ENCODE results near the gene PLEKHH3. TPM values are rescaled to one million over a fixed set of nuclear protein-coding genes. Genes with fewer than 3 reads are reported as not detected.

PLEKHH3 gene
- total and polyA plus RNA-seq, 2 donors: 15.7 to 46.0 TPM

- no peak for DNase-seq (ENCODE audit: extremely low spot score)
- no peaks in the 10 kb centered on the region for H3K36me3 ChIP-seq (ENCODE audit: insufficient read depth)
- WGBS: 1% methylated on average over 34 of the region's 34 CpGs
- no peak overlapping the region for H3K27ac ChIP-seq (ENCODE audit: low read depth)
- no peaks in the 10 kb centered on the region for H3K4me1 ChIP-seq (ENCODE audit: insufficient read depth)
- H3K4me3 ChIP-seq (ENCODE audit: low read depth, low read length): peak overlapping the region; percentile 39
Measured at GRCh38 chr17:42682722-42683403, 6.1 kb upstream of the PLEKHH3 start.

DNA sequence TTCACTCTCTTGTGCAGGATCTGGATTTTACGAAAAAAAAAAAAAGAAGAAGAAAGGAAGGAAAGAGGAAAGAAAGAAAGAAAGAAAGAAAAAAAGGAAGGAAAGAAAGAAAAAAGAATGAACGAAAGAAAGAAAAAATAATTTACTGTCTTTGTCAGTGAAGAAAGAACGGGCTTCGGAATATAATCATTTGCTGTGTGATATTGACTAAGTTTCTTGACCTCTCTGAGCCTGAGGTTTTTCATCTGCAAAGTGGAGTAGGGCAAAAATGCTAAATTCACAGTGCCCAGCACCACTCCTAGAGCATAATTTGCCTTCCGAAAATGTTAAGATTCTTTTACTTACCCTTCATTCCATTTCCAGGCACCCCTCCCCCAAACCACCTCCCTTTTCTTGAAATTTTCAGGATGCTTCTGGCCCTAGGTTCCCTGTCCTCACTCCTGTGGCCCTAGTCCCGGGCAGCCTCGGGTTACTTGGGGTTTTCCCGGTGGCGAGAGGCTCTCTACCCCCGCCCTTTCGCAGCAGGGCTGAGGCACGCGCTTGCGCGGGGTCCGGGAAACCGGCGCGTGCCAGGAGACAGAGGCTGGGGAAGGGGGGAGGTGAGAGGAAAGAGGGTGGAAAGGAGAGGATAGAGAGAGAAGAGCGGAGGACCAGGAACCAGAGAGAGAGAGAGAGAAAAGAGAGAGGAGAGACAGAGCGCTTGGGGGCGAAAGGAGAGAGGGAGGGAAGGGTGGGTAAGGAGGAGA, 5.4 kb upstream of the PLEKHH3 start, which contains the start of gene CNTNAP1:
Gene CNTNAP1, plus strand, starts transcription at position 556 of the 746 bp plus-strand sequence. CDS start 299 bp downstream, outside the sequence.
- WGBS: 12% methylated on average over 22 of the region's 22 CpGs
- DNase-seq (ENCODE audit: extremely low spot score): no peak
- Histone ChIP-seq H3K4me1 (ENCODE audit: insufficient read depth) (no peaks in the 10 kb centered on the region), H3K36me3 (ENCODE audit: insufficient read depth) (no peaks in the 10 kb centered on the region), H3K27ac (ENCODE audit: low read depth) (peak within 1 kb of the TSS; percentile 53), H3K4me3 (ENCODE audit: low read depth, low read length) (peak within 1 kb of the TSS; percentile 39)

DNA sequence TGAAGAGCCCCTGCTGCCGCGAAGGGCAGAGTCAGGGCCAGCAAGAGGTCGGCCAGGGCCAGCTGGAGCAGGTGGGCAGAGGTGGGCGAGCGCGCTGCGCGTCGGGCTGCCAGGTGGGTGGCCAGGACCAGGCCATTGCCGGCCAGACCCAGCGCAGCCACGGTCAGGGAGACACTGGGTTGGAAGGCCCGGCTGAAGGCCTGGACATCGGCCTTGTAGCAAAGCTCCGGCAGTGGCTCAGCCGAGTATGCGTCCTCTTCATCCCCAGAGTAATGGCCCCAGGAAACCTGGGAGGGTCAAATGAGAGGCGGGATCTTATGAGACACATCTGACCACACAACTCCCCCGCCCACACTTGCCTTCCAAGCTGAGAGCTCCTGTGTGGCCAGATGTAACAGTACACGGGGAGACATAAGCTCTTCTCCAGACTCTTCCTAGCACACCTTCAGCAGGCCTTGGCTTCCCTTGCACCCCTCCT, 3.6 kb upstream of the PLEKHH3 start:
- H3K4me3 ChIP-seq (ENCODE audit: low read depth, low read length): peak overlapping the region; percentile 6
- DNase-seq (ENCODE audit: extremely low spot score): no peak
- peak overlapping the region; percentile 95 for H3K27ac ChIP-seq (ENCODE audit: low read depth)
- WGBS: 55% methylated on average over 20 of the region's 20 CpGs
- no peaks in the 10 kb centered on the region for H3K36me3 ChIP-seq (ENCODE audit: insufficient read depth)
- H3K4me1 ChIP-seq (ENCODE audit: insufficient read depth): no peaks in the 10 kb centered on the region

- H3K4me1 ChIP-seq (ENCODE audit: insufficient read depth): no peaks in the 10 kb centered on the region
- peak overlapping the region; percentile 6 for H3K4me3 ChIP-seq (ENCODE audit: low read depth, low read length)
- WGBS: 4% methylated on average over 78 of the region's 78 CpGs
- H3K36me3 ChIP-seq (ENCODE audit: insufficient read depth): no peaks in the 10 kb centered on the region
- no peak for DNase-seq (ENCODE audit: extremely low spot score)
- H3K27ac ChIP-seq (ENCODE audit: low read depth): peak overlapping the region; percentile 95
Measured at GRCh38 chr17:42679492-42680330, 2.9 kb upstream of the PLEKHH3 start.

DNA sequence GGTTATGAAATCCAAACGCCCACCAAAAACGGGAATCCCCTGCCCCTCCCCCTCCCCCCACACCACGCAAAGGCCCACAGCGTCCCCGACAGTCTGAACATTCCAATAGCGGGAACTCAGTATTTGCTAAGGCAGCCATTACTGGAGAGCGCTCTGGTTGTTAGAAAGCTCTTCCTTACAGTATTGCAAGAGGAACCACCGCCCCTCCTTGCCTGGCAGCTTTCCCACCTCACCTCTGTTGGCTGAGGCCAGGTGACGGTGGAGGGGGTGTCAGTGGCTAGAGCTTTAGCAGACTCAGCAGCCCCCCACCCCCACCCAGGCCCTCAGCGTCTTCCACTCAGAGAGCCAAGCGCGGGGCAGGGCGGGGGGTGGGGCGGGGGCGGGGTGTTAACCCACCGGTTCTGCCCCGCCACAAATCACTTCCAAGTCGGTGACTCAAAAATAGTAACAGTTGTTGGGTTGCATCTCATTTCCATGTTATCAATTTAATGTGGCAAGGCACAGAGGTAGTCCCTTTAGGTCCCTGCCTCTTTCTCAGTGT, 2.2 kb upstream of the PLEKHH3 start:
- Histone ChIP-seq H3K27ac (ENCODE audit: low read depth) (peak overlapping the region; percentile 95), H3K36me3 (ENCODE audit: insufficient read depth) (no peaks in the 10 kb centered on the region), H3K4me3 (ENCODE audit: low read depth, low read length) (peak overlapping the region; percentile 61), H3K4me1 (ENCODE audit: insufficient read depth) (no peaks in the 10 kb centered on the region)
- WGBS: 9% methylated on average over 18 of the region's 18 CpGs
- no peak for DNase-seq (ENCODE audit: extremely low spot score)

GRCh38 chr17:42677921-42678781, 1.4 kb upstream of the PLEKHH3 start:
- WGBS: under 1% methylated on average over 53 of the region's 53 CpGs
- Histone ChIP-seq H3K4me3 (ENCODE audit: low read depth, low read length) (peak overlapping the region; percentile 61), H3K27ac (ENCODE audit: low read depth) (peak overlapping the region; percentile 95), H3K4me1 (ENCODE audit: insufficient read depth) (no peaks in the 10 kb centered on the region), H3K36me3 (ENCODE audit: insufficient read depth) (no peaks in the 10 kb centered on the region)
- no peak for DNase-seq (ENCODE audit: extremely low spot score)

GRCh38 chr17:42677012-42677857, 441 bp upstream of the PLEKHH3 start:
- Histone ChIP-seq H3K36me3 (ENCODE audit: insufficient read depth) (no peaks in the 10 kb centered on the region), H3K4me1 (ENCODE audit: insufficient read depth) (no peaks in the 10 kb centered on the region), H3K27ac (ENCODE audit: low read depth) (peak overlapping the region; percentile 54), H3K4me3 (ENCODE audit: low read depth, low read length) (peak overlapping the region; percentile 89)
- DNase-seq (ENCODE audit: extremely low spot score): peak; percentile 99
- 3% methylated on average over 33 of the region's 33 CpGs for WGBS

GRCh38 chr17:42675965-42676423, 800 bp downstream of the PLEKHH3 start:
- DNase-seq (ENCODE audit: extremely low spot score): no peak

GRCh38 chr17:42675348-42675964, 1.3 kb downstream of the PLEKHH3 start:
- peak overlapping the region; percentile 89 for H3K4me3 ChIP-seq (ENCODE audit: low read depth, low read length)
- peak overlapping the region; percentile 81 for H3K27ac ChIP-seq (ENCODE audit: low read depth)
- DNase-seq (ENCODE audit: extremely low spot score): no peak
- H3K4me1 ChIP-seq (ENCODE audit: insufficient read depth): no peaks in the 10 kb centered on the region
- 2% methylated on average over 27 of the region's 27 CpGs for WGBS
- peaks cover 3% of the 10 kb centered on the region for H3K36me3 ChIP-seq (ENCODE audit: insufficient read depth)

More at GRCh38 chr17:42675965-42676423, 800 bp downstream of the PLEKHH3 start:
- under 1% methylated on average over 43 of the region's 43 CpGs for WGBS
- peak overlapping the region; percentile 97 for H3K27ac ChIP-seq (ENCODE audit: low read depth)
- H3K4me3 ChIP-seq (ENCODE audit: low read depth, low read length): peak overlapping the region; percentile 89
- no peaks in the 10 kb centered on the region for H3K36me3 ChIP-seq (ENCODE audit: insufficient read depth)
- H3K4me1 ChIP-seq (ENCODE audit: insufficient read depth): no peaks in the 10 kb centered on the region

GRCh38 chr17:42674755-42675347, 1.9 kb downstream of the PLEKHH3 start:
- Histone ChIP-seq H3K27ac (ENCODE audit: low read depth) (peak overlapping the region; percentile 81), H3K4me3 (ENCODE audit: low read depth, low read length) (peak overlapping the region; percentile 89), H3K4me1 (ENCODE audit: insufficient read depth) (no peaks in the 10 kb centered on the region), H3K36me3 (ENCODE audit: insufficient read depth) (peaks cover 3% of the 10 kb centered on the region)
- no peak for DNase-seq (ENCODE audit: extremely low spot score)
- WGBS: 24% methylated on average over 9 of the region's 9 CpGs
